Calu3 (cell line): Measurements from ENCODE around the gene STK10. TPM values are rescaled to one million over a fixed set of nuclear protein-coding genes. Genes with fewer than 3 reads are reported as not detected.

Experiments used
- BruUV-seq: library from RNA; stranded (reverse); fragments of 400-500 nt; replicated peaks from 2 replicates; lab custom pipeline; 2021; lab: Mats Ljungman, UMichigan
- CTCF ChIA-PET: fragments of 300-600 bp; sonication (Branson Sonifier 250); formaldehyde crosslinking; loops from one replicate; lab custom pipeline; 2022; ENCODE audit warnings: antibody characterized with exemption; lab: Charles Lee
- DNase-seq: peaks from one replicate; pipeline ENCODE4 v3.0.0; 2022
- H3K27ac Mint-ChIP-seq: one replicate; pipeline ENCODE4 v1.8.0; 2022; ENCODE audit warnings: mixed read lengths; ENCODE audit not compliant: unreplicated experiment
- H3K27me3 Mint-ChIP-seq: one replicate; pipeline ENCODE4 v1.8.0; 2022; ENCODE audit warnings: mixed read lengths; ENCODE audit not compliant: unreplicated experiment
- H3K36me3 Mint-ChIP-seq: one replicate; pipeline ENCODE4 v1.8.0; 2022; ENCODE audit warnings: mild to moderate bottlenecking, moderate library complexity, mixed read lengths; ENCODE audit not compliant: insufficient read depth, unreplicated experiment
- H3K4me1 Mint-ChIP-seq: one replicate; pipeline ENCODE4 v1.8.0; 2022; ENCODE audit warnings: mild to moderate bottlenecking, low read depth, mixed read lengths; ENCODE audit not compliant: unreplicated experiment
- H3K4me3 Mint-ChIP-seq: one replicate; pipeline ENCODE4 v1.8.0; 2022; ENCODE audit warnings: mild to moderate bottlenecking, low read depth, moderate library complexity, mixed read lengths; ENCODE audit not compliant: unreplicated experiment
- H3K9me3 Mint-ChIP-seq: one replicate; pipeline ENCODE4 v1.8.0; 2022; ENCODE audit warnings: low read depth, mixed read lengths; ENCODE audit not compliant: unreplicated experiment
- intact Hi-C: fragments of 100-400 bp; cut with micrococcal nuclease; formaldehyde crosslinking; loops from one replicate; pipeline ENCODE4 v1.10.0; 2022; ENCODE audit not compliant: unreplicated experiment
- total RNA-seq: library from RNA; stranded (reverse); gene quantifications from 2 replicates; pipeline ENCODE4 v1.2.3, GENCODE V29; 2022
- TF ChIP-seq, protein P1 (sequence below): fragments of 200-600 bp; IDR thresholded peaks from one replicate; pipeline ENCODE4 v1.8.0; 2022; ENCODE audit warnings: antibody characterized with exemption; ENCODE audit not compliant: unreplicated experiment

STK10 gene
- total RNA-seq, 1 experiment from 2014 or later = 27.4 TPM

- intact Hi-C loops = no loop called here
- Mint-ChIP-seq H3K27me3 (no peaks in the 10 kb centered on the region), H3K4me1 (peaks cover 10% of the 10 kb centered on the region), H3K36me3 (peaks cover 13% of the 10 kb centered on the region), H3K27ac (no peak overlapping the region), H3K4me3 (no peak overlapping the region), H3K9me3 (no peaks in the 10 kb centered on the region)
- CTCF ChIA-PET = interaction anchor here (0.6 to 0.9 kb wide), 5 partner anchors 8 to 1524 kb away, joined by 3 to 6 read pairs (median 4); no protein-coding TSS in a partner anchor
- no peak for DNase-seq
- no TSS peak for BruUV-seq
- TF ChIP-seq, protein P1, sequence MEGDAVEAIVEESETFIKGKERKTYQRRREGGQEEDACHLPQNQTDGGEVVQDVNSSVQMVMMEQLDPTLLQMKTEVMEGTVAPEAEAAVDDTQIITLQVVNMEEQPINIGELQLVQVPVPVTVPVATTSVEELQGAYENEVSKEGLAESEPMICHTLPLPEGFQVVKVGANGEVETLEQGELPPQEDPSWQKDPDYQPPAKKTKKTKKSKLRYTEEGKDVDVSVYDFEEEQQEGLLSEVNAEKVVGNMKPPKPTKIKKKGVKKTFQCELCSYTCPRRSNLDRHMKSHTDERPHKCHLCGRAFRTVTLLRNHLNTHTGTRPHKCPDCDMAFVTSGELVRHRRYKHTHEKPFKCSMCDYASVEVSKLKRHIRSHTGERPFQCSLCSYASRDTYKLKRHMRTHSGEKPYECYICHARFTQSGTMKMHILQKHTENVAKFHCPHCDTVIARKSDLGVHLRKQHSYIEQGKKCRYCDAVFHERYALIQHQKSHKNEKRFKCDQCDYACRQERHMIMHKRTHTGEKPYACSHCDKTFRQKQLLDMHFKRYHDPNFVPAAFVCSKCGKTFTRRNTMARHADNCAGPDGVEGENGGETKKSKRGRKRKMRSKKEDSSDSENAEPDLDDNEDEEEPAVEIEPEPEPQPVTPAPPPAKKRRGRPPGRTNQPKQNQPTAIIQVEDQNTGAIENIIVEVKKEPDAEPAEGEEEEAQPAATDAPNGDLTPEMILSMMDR = no peak
These were observed 5.7 kb downstream of the STK10 start for GRCh38 chr5:172182291-172182690.

DNA sequence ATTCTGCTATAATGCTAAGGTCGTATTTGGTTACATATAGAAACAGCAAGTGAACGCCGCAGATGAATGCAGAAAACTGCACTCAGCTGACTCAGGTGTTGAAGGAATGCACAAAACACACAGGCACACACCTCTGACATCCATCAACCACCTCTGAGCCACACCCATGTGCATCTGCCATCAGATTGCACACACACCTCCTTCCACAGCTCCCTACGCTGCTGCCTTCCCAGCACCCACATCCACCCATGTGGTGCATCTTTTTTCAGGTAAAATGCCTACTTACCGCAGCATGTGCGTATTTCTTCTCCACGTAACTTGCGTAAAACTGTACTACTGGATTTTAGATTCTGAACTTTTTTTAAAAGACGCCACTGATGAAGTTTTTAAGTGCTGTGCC, 7.1 kb downstream of the STK10 start:
- Mint-ChIP-seq H3K4me3 (no peak overlapping the region), H3K36me3 (peaks cover 10% of the 10 kb centered on the region), H3K4me1 (no peaks in the 10 kb centered on the region), H3K9me3 (no peaks in the 10 kb centered on the region), H3K27ac (no peak overlapping the region), H3K27me3 (no peaks in the 10 kb centered on the region)
- TF ChIP-seq, protein P1 = no peak
- intact Hi-C loops = no loop called here
- BruUV-seq = no TSS peak
- CTCF ChIA-PET = no interaction called here
- DNase-seq = no peak

GRCh38 chr5:172178991-172179989, 8.7 kb downstream of the STK10 start:
- DNase-seq = no peak
- TF ChIP-seq, protein P1 = no peak
- H3K27ac Mint-ChIP-seq = no peak overlapping the region
- intact Hi-C loops = no loop called here
- H3K4me3 Mint-ChIP-seq = no peak overlapping the region
- no peaks in the 10 kb centered on the region for H3K27me3 Mint-ChIP-seq
- CTCF ChIA-PET = interaction anchor here (0.6 kb wide), 1 partner anchor 121 kb away, joined by 4 read pairs; no protein-coding TSS in a partner anchor
- H3K4me1 Mint-ChIP-seq = peaks cover 8% of the 10 kb centered on the region
- BruUV-seq = no TSS peak
- no peaks in the 10 kb centered on the region for H3K9me3 Mint-ChIP-seq
- H3K36me3 Mint-ChIP-seq = peaks cover 10% of the 10 kb centered on the region

DNA sequence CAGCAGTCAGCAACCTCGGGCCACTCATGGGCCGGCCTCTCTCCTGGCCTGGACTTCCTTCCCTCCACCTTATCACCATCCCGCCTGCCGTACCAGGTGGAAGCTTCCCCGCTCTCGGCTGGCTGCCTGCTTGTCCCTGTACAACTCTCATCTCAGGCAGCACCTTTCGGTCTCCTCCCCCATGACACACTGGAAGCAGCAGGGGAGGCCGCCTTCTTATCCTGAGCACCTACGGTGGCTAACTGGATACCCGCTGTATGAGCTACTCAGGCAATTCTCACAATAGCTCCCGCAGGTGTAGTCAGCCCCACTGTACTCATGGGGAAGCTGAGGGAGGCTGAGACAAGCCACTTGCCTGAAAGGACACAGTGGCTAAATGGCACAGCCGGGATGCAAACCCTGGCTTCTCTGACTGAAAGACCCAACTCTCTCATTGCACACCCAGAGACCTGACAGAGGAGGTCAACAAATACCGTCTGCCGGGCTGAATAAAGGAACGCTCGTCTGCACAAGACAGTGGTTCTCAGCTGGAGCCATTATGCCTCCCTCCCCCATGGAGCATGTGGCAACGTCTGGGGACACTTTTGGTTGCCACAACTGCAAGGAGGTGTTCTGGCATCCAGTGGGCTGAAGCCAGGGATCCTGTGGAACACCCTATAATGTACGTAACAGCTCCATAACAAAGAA, 9.6 kb downstream of the STK10 start:
- Mint-ChIP-seq H3K27ac (no peak overlapping the region), H3K9me3 (no peaks in the 10 kb centered on the region), H3K4me1 (peaks cover 8% of the 10 kb centered on the region), H3K27me3 (no peaks in the 10 kb centered on the region), H3K4me3 (no peak overlapping the region), H3K36me3 (peaks cover 10% of the 10 kb centered on the region)
- TF ChIP-seq, protein P1 = no peak
- intact Hi-C loops = no loop called here
- no peak for DNase-seq
- BruUV-seq = no TSS peak
- CTCF ChIA-PET = interaction anchor here (0.6 kb wide), 1 partner anchor 122 kb away, joined by 4 read pairs; no protein-coding TSS in a partner anchor
